ENCODE measurements around the gene ZCCHC24.

Gene ZCCHC24

GRCh38 chr10:79394664-79395063, 50.8 kb downstream of the ZCCHC24 start:
- DNase-seq, result no peak

GRCh38 chr10:79393924-79394610, 51.4 kb downstream of the ZCCHC24 start:
- DNase-seq, result no peak

- no peak for DNase-seq
Observed at GRCh38 chr10:79393221-79393923, 52.1 kb downstream of the ZCCHC24 start.

GRCh38 chr10:79392506-79393176, 52.8 kb downstream of the ZCCHC24 start:
- DNase-seq, result no peak

GRCh38 chr10:79392020-79392398, 53.4 kb downstream of the ZCCHC24 start:
- no peak for DNase-seq

- DNase-seq, result no peak
Observed at GRCh38 chr10:79391231-79392019, 54.0 kb downstream of the ZCCHC24 start.

- DNase-seq, result no peak
Observed at GRCh38 chr10:79390551-79391229, 54.7 kb downstream of the ZCCHC24 start.

- no peak for DNase-seq
Observed at GRCh38 chr10:79390057-79390456, 55.4 kb downstream of the ZCCHC24 start.

GRCh38 chr10:79387974-79388850, 57.2 kb downstream of the ZCCHC24 start:
- no peak for DNase-seq

GRCh38 chr10:79387466-79387973, 57.9 kb downstream of the ZCCHC24 start:
- no peak for DNase-seq

- no peak for DNase-seq
Observed at GRCh38 chr10:79386637-79387465, 58.6 kb downstream of the ZCCHC24 start.

GRCh38 chr10:79385804-79386531, 59.5 kb downstream of the ZCCHC24 start:
- DNase-seq, result no peak

- no peak for DNase-seq
Observed at GRCh38 chr10:79385392-79385795, 60.0 kb downstream of the ZCCHC24 start.

- no peak for DNase-seq
Observed at GRCh38 chr10:79384773-79385391, 60.5 kb downstream of the ZCCHC24 start.

GRCh38 chr10:79383974-79384606, 61.3 kb downstream of the ZCCHC24 start:
- DNase-seq, result no peak

GRCh38 chr10:79382491-79382941, 62.9 kb downstream of the ZCCHC24 start:
- DNase-seq, result no peak

GRCh38 chr10:79381804-79382221, 63.6 kb downstream of the ZCCHC24 start:
- DNase-seq, result no peak

GRCh38 chr10:79380946-79381721, 64.3 kb downstream of the ZCCHC24 start:
- DNase-seq, result no peak

Data from NCI-H1048 (cell line).